Activated CD4-positive, alpha-beta T cell treated with anti-CD3 and anti-CD28 coated beads, Interleukin-2, amount 10 ng/mL, durations not matched to agents 7 days and 5 days (primary cell): Measurements from ENCODE around the gene SLC16A12. TPM values are rescaled to one million over a fixed set of nuclear protein-coding genes. Genes with fewer than 3 reads are reported as not detected.
"Not testable (repeated sequence)": the region's sequence is repeated elsewhere in the genome, so short reads cannot be mapped to it uniquely, and the experiment has no call there.

Experiments used
- CTCF ChIA-PET: fragments of 350-600 bp; sonication (Branson Sonifier 250); formaldehyde crosslinking; loops from one replicate; lab custom pipeline; 2021; ENCODE audit warnings: antibody characterized with exemption; lab: Charles Lee
- POLR2A ChIA-PET: fragments of 350-600 bp; sonication (Branson Sonifier 250); formaldehyde crosslinking; loops from one replicate; lab custom pipeline; 2021; ENCODE audit warnings: antibody characterized with exemption; lab: Charles Lee
- DNase-seq: peaks from one replicate; pipeline ENCODE4 v3.0.0-alpha.2; 2020
- H3K27ac Mint-ChIP-seq: one replicate; pipeline ENCODE4 v1.8.0; 2021; ENCODE audit warnings: mild to moderate bottlenecking, moderate library complexity, mixed read lengths
- H3K27me3 Mint-ChIP-seq: one replicate; pipeline ENCODE4 v1.8.0; 2021; ENCODE audit warnings: mixed read lengths
- H3K36me3 Mint-ChIP-seq: one replicate; pipeline ENCODE4 v1.8.0; 2021; ENCODE audit warnings: low read depth, mixed read lengths
- H3K4me1 Mint-ChIP-seq: one replicate; pipeline ENCODE4 v1.8.0; 2021; ENCODE audit warnings: mixed read lengths
- H3K4me3 Mint-ChIP-seq: one replicate; pipeline ENCODE4 v1.8.0; 2021; ENCODE audit warnings: mild to moderate bottlenecking, moderate library complexity, mixed read lengths
- H3K9me3 Mint-ChIP-seq: one replicate; pipeline ENCODE4 v1.8.0; 2021; ENCODE audit warnings: mixed read lengths
- total RNA-seq, 2 experiments: library from RNA; stranded (reverse); gene quantifications; one replicate each; pipeline ENCODE4 v1.2.3, GENCODE V29; 2021

The SLC16A12 gene
- total RNA-seq, 2 experiments from 2014 or later, result not detected

- DNase-seq, result peak; percentile 51
- ChIA-PET POLR2A (interaction anchor here (0.6 kb wide), 1 partner anchor 398 kb away, joined by 4 read pairs; no protein-coding TSS in a partner anchor), CTCF (interaction anchor here (1.0 to 1.3 kb wide), 3 partner anchors 10 to 347 kb away, joined by 3 read pairs; no protein-coding TSS in a partner anchor)
- no peaks in the 10 kb centered on the region for H3K9me3 Mint-ChIP-seq
- no peaks in the 10 kb centered on the region for H3K4me1 Mint-ChIP-seq
- peaks cover 31% of the 10 kb centered on the region for H3K27me3 Mint-ChIP-seq
- no peaks in the 10 kb centered on the region for H3K36me3 Mint-ChIP-seq
- no peak overlapping the region for H3K4me3 Mint-ChIP-seq
- no peak overlapping the region for H3K27ac Mint-ChIP-seq
Observed at GRCh38 chr10:89563861-89564478, 28.6 kb upstream of the SLC16A12 start.

GRCh38 chr10:89563311-89563710 lies 27.9 kb upstream of the SLC16A12 start:
- Mint-ChIP-seq H3K4me3 (no peak overlapping the region), H3K27ac (no peak overlapping the region), H3K9me3 (no peaks in the 10 kb centered on the region), H3K4me1 (no peaks in the 10 kb centered on the region), H3K27me3 (peaks cover 31% of the 10 kb centered on the region), H3K36me3 (no peaks in the 10 kb centered on the region)
- DNase-seq, result no peak
- ChIA-PET CTCF (interaction anchor here (1.0 kb wide), 1 partner anchor 312 kb away, joined by 3 read pairs; the partner anchor contains the start of gene LIPA), POLR2A (no interaction called here)

GRCh38 chr10:89556600-89556999 lies 21.2 kb upstream of the SLC16A12 start:
- Mint-ChIP-seq H3K36me3 (no peaks in the 10 kb centered on the region), H3K27me3 (peaks cover 7% of the 10 kb centered on the region), H3K9me3 (no peaks in the 10 kb centered on the region), H3K4me1 (no peaks in the 10 kb centered on the region), H3K4me3 (no peak overlapping the region), H3K27ac (no peak overlapping the region)
- DNase-seq, result no peak
- POLR2A ChIA-PET, result no interaction called here
- CTCF ChIA-PET, result interaction anchor here (0.6 kb wide), 1 partner anchor 69 kb away, joined by 3 read pairs; no protein-coding TSS in a partner anchor

- no peaks in the 10 kb centered on the region for H3K36me3 Mint-ChIP-seq
- no peak for DNase-seq
- H3K4me1 Mint-ChIP-seq, result no peaks in the 10 kb centered on the region
- H3K9me3 Mint-ChIP-seq, result no peaks in the 10 kb centered on the region
- H3K27ac Mint-ChIP-seq, result no peak overlapping the region
- CTCF ChIA-PET, result interaction anchor here (0.6 kb wide), 1 partner anchor 70 kb away, joined by 3 read pairs; no protein-coding TSS in a partner anchor
- H3K27me3 Mint-ChIP-seq, result peaks cover 3% of the 10 kb centered on the region
- H3K4me3 Mint-ChIP-seq, result no peak overlapping the region
- POLR2A ChIA-PET, result no interaction called here
Observed at GRCh38 chr10:89555688-89556445, 20.5 kb upstream of the SLC16A12 start.

GRCh38 chr10:89554433-89554832 lies 19.0 kb upstream of the SLC16A12 start:
- no peaks in the 10 kb centered on the region for H3K4me1 Mint-ChIP-seq
- H3K4me3 Mint-ChIP-seq, result no peak overlapping the region
- H3K36me3 Mint-ChIP-seq, result no peaks in the 10 kb centered on the region
- peaks cover 7% of the 10 kb centered on the region for H3K27me3 Mint-ChIP-seq
- H3K9me3 Mint-ChIP-seq, result no peaks in the 10 kb centered on the region
- no peak overlapping the region for H3K27ac Mint-ChIP-seq
- DNase-seq, result no peak
- CTCF ChIA-PET, result no interaction called here
- POLR2A ChIA-PET, result no interaction called here

GRCh38 chr10:89553064-89553734 lies 17.8 kb upstream of the SLC16A12 start:
- Mint-ChIP-seq H3K27me3 (peaks cover 7% of the 10 kb centered on the region), H3K4me1 (no peaks in the 10 kb centered on the region), H3K9me3 (no peaks in the 10 kb centered on the region), H3K27ac (no peak overlapping the region), H3K4me3 (no peak overlapping the region), H3K36me3 (no peaks in the 10 kb centered on the region)
- no peak for DNase-seq
- CTCF ChIA-PET, result no interaction called here
- POLR2A ChIA-PET, result no interaction called here

GRCh38 chr10:89552213-89552612 lies 16.8 kb upstream of the SLC16A12 start:
- H3K4me1 Mint-ChIP-seq, result no peaks in the 10 kb centered on the region

GRCh38 chr10:89550509-89550908 lies 15.1 kb upstream of the SLC16A12 start:
- Mint-ChIP-seq H3K27me3 (peaks cover 8% of the 10 kb centered on the region), H3K36me3 (no peaks in the 10 kb centered on the region), H3K4me3 (no peak overlapping the region), H3K9me3 (no peaks in the 10 kb centered on the region), H3K4me1 (no peaks in the 10 kb centered on the region), H3K27ac (no peak overlapping the region)
- CTCF ChIA-PET, result no interaction called here
- DNase-seq, result no peak
- POLR2A ChIA-PET, result no interaction called here

More at GRCh38 chr10:89552213-89552612, 16.8 kb upstream of the SLC16A12 start:
- Mint-ChIP-seq H3K9me3 (no peaks in the 10 kb centered on the region), H3K4me3 (no peak overlapping the region), H3K27me3 (peaks cover 7% of the 10 kb centered on the region), H3K36me3 (no peaks in the 10 kb centered on the region), H3K27ac (no peak overlapping the region)
- no peak for DNase-seq
- CTCF ChIA-PET, result no interaction called here
- POLR2A ChIA-PET, result no interaction called here

GRCh38 chr10:89549510-89549909 lies 14.1 kb upstream of the SLC16A12 start:
- POLR2A ChIA-PET, result no interaction called here
- Mint-ChIP-seq H3K36me3 (no peaks in the 10 kb centered on the region), H3K27ac (no peak overlapping the region), H3K27me3 (peaks cover 11% of the 10 kb centered on the region), H3K4me1 (no peaks in the 10 kb centered on the region), H3K4me3 (no peak overlapping the region), H3K9me3 (no peaks in the 10 kb centered on the region)
- CTCF ChIA-PET, result interaction anchor here (0.6 to 0.9 kb wide), 2 partner anchors 15 to 115 kb away, joined by 3 read pairs; no protein-coding TSS in a partner anchor
- no peak for DNase-seq

- POLR2A ChIA-PET, result no interaction called here
- no peaks in the 10 kb centered on the region for H3K36me3 Mint-ChIP-seq
- no peaks in the 10 kb centered on the region for H3K9me3 Mint-ChIP-seq
- DNase-seq, result no peak
- CTCF ChIA-PET, result interaction anchor here (0.6 to 0.9 kb wide), 2 partner anchors 14 to 114 kb away, joined by 3 read pairs; no protein-coding TSS in a partner anchor
- H3K27me3 Mint-ChIP-seq, result peaks cover 11% of the 10 kb centered on the region
- no peak overlapping the region for H3K27ac Mint-ChIP-seq
- H3K4me1 Mint-ChIP-seq, result no peaks in the 10 kb centered on the region
- no peak overlapping the region for H3K4me3 Mint-ChIP-seq
Observed at GRCh38 chr10:89548673-89549072, 13.3 kb upstream of the SLC16A12 start.

- POLR2A ChIA-PET, result no interaction called here
- no peaks in the 10 kb centered on the region for H3K4me1 Mint-ChIP-seq
- no peak overlapping the region for H3K4me3 Mint-ChIP-seq
- H3K36me3 Mint-ChIP-seq, result no peaks in the 10 kb centered on the region
- H3K27me3 Mint-ChIP-seq, result peaks cover 11% of the 10 kb centered on the region
- no peak overlapping the region for H3K27ac Mint-ChIP-seq
- CTCF ChIA-PET, result no interaction called here
- no peak for DNase-seq
- no peaks in the 10 kb centered on the region for H3K9me3 Mint-ChIP-seq
Observed at GRCh38 chr10:89547853-89548513, 12.6 kb upstream of the SLC16A12 start.

- H3K9me3 Mint-ChIP-seq, H3K4me3 Mint-ChIP-seq, H3K36me3 Mint-ChIP-seq, H3K4me1 Mint-ChIP-seq, H3K27ac Mint-ChIP-seq, CTCF ChIA-PET, POLR2A ChIA-PET, DNase-seq: not testable (repeated sequence)
- peaks cover 16% of the 10 kb centered on the region for H3K27me3 Mint-ChIP-seq
Observed at GRCh38 chr10:89546651-89547050, 11.3 kb upstream of the SLC16A12 start.
